ENCODE results near the gene DNAJB11. TPM values are rescaled to one million over a fixed set of nuclear protein-coding genes. Genes with fewer than 3 reads are reported as not detected.

The DNAJB11 gene
- total RNA-seq, 1 donor from 2014 or later = 24.5 TPM

- Histone ChIP-seq H3K9me3 (ENCODE audit: control insufficient read depth in 3 of 3, low read length in 3 of 3) (no peaks in the 10 kb centered on the region), H3K27me3 (ENCODE audit: control insufficient read depth in 3 of 3, insufficient read depth in 3 of 3, low read length in 3 of 3) (no peaks in the 10 kb centered on the region), H3K4me1 (ENCODE audit: control insufficient read depth in 3 of 3, insufficient read depth in 3 of 3, low read length in 3 of 3) (no peaks in the 10 kb centered on the region), H3K36me3 (ENCODE audit: control insufficient read depth in 3 of 3, insufficient read depth in 3 of 3, low read length in 3 of 3) (no peaks in the 10 kb centered on the region), H3K9ac (ENCODE audit: low read depth in 1 of 3, low read length in 3 of 3) (no peak overlapping the region), H3K4me3 (ENCODE audit: low read length in 3 of 3) (no peak overlapping the region), H3K27ac (ENCODE audit: low read depth, low read length) (no peak overlapping the region)
Observed at GRCh38 chr3:186592682-186593081, 22.2 kb downstream of the DNAJB11 start.

- no peaks in the 10 kb centered on the region for H3K36me3 ChIP-seq (ENCODE audit: control insufficient read depth in 3 of 3, insufficient read depth in 3 of 3, low read length in 3 of 3)
- H3K4me1 ChIP-seq (ENCODE audit: control insufficient read depth in 3 of 3, insufficient read depth in 3 of 3, low read length in 3 of 3) = no peaks in the 10 kb centered on the region
- H3K27ac ChIP-seq (ENCODE audit: low read depth, low read length) = no peak overlapping the region
- H3K9ac ChIP-seq (ENCODE audit: low read depth in 1 of 3, low read length in 3 of 3) = no peak overlapping the region
- no peaks in the 10 kb centered on the region for H3K27me3 ChIP-seq (ENCODE audit: control insufficient read depth in 3 of 3, insufficient read depth in 3 of 3, low read length in 3 of 3)
- no peak overlapping the region for H3K4me3 ChIP-seq (ENCODE audit: low read length in 3 of 3)
- no peaks in the 10 kb centered on the region for H3K9me3 ChIP-seq (ENCODE audit: control insufficient read depth in 3 of 3, low read length in 3 of 3)
Observed at GRCh38 chr3:186593862-186594261, 23.3 kb downstream of the DNAJB11 start.

- no peaks in the 10 kb centered on the region for H3K4me1 ChIP-seq (ENCODE audit: control insufficient read depth in 3 of 3, insufficient read depth in 3 of 3, low read length in 3 of 3)
- no peak overlapping the region for H3K4me3 ChIP-seq (ENCODE audit: low read length in 3 of 3)
- H3K9ac ChIP-seq (ENCODE audit: low read depth in 1 of 3, low read length in 3 of 3) = no peak overlapping the region
Observed at GRCh38 chr3:186594591-186595113, 24.1 kb downstream of the DNAJB11 start.

GRCh38 chr3:186596568-186597287 lies 26.2 kb downstream of the DNAJB11 start:
- Histone ChIP-seq H3K27ac (ENCODE audit: low read depth, low read length) (no peak overlapping the region), H3K36me3 (ENCODE audit: control insufficient read depth in 3 of 3, insufficient read depth in 3 of 3, low read length in 3 of 3) (no peaks in the 10 kb centered on the region), H3K9me3 (ENCODE audit: control insufficient read depth in 3 of 3, low read length in 3 of 3) (no peaks in the 10 kb centered on the region), H3K9ac (ENCODE audit: low read depth in 1 of 3, low read length in 3 of 3) (no peak overlapping the region), H3K4me1 (ENCODE audit: control insufficient read depth in 3 of 3, insufficient read depth in 3 of 3, low read length in 3 of 3) (no peaks in the 10 kb centered on the region), H3K27me3 (ENCODE audit: control insufficient read depth in 3 of 3, insufficient read depth in 3 of 3, low read length in 3 of 3) (no peaks in the 10 kb centered on the region), H3K4me3 (ENCODE audit: low read length in 3 of 3) (no peak overlapping the region)

More at GRCh38 chr3:186594591-186595113, 24.1 kb downstream of the DNAJB11 start:
- Histone ChIP-seq H3K36me3 (ENCODE audit: control insufficient read depth in 3 of 3, insufficient read depth in 3 of 3, low read length in 3 of 3) (no peaks in the 10 kb centered on the region), H3K9me3 (ENCODE audit: control insufficient read depth in 3 of 3, low read length in 3 of 3) (no peaks in the 10 kb centered on the region), H3K27ac (ENCODE audit: low read depth, low read length) (no peak overlapping the region), H3K27me3 (ENCODE audit: control insufficient read depth in 3 of 3, insufficient read depth in 3 of 3, low read length in 3 of 3) (no peaks in the 10 kb centered on the region)

- Histone ChIP-seq H3K9me3 (ENCODE audit: control insufficient read depth in 3 of 3, low read length in 3 of 3) (no peaks in the 10 kb centered on the region), H3K4me1 (ENCODE audit: control insufficient read depth in 3 of 3, insufficient read depth in 3 of 3, low read length in 3 of 3) (no peaks in the 10 kb centered on the region), H3K27ac (ENCODE audit: low read depth, low read length) (no peak overlapping the region), H3K4me3 (ENCODE audit: low read length in 3 of 3) (no peak overlapping the region), H3K36me3 (ENCODE audit: control insufficient read depth in 3 of 3, insufficient read depth in 3 of 3, low read length in 3 of 3) (no peaks in the 10 kb centered on the region), H3K27me3 (ENCODE audit: control insufficient read depth in 3 of 3, insufficient read depth in 3 of 3, low read length in 3 of 3) (peaks cover 0 to 4% (median 0%) of the 10 kb centered on the region in 3 donors), H3K9ac (ENCODE audit: low read depth in 1 of 3, low read length in 3 of 3) (no peak overlapping the region)
Observed at GRCh38 chr3:186598108-186598784, 27.7 kb downstream of the DNAJB11 start.

GRCh38 chr3:186598794-186599141 lies 28.2 kb downstream of the DNAJB11 start:
- no peaks in the 10 kb centered on the region for H3K9me3 ChIP-seq (ENCODE audit: control insufficient read depth in 3 of 3, low read length in 3 of 3)
- H3K27ac ChIP-seq (ENCODE audit: low read depth, low read length) = no peak overlapping the region
- no peak overlapping the region for H3K9ac ChIP-seq (ENCODE audit: low read depth in 1 of 3, low read length in 3 of 3)
- no peak overlapping the region for H3K4me3 ChIP-seq (ENCODE audit: low read length in 3 of 3)
- no peaks in the 10 kb centered on the region for H3K4me1 ChIP-seq (ENCODE audit: control insufficient read depth in 3 of 3, insufficient read depth in 3 of 3, low read length in 3 of 3)
- no peaks in the 10 kb centered on the region for H3K36me3 ChIP-seq (ENCODE audit: control insufficient read depth in 3 of 3, insufficient read depth in 3 of 3, low read length in 3 of 3)
- H3K27me3 ChIP-seq (ENCODE audit: control insufficient read depth in 3 of 3, insufficient read depth in 3 of 3, low read length in 3 of 3) = peaks cover 0 to 4% (median 0%) of the 10 kb centered on the region in 3 donors

GRCh38 chr3:186599142-186599784 lies 28.7 kb downstream of the DNAJB11 start:
- no peaks in the 10 kb centered on the region for H3K36me3 ChIP-seq (ENCODE audit: control insufficient read depth in 3 of 3, insufficient read depth in 3 of 3, low read length in 3 of 3)
- no peak overlapping the region for H3K27ac ChIP-seq (ENCODE audit: low read depth, low read length)

GRCh38 chr3:186599785-186600166 lies 29.3 kb downstream of the DNAJB11 start:
- no peak overlapping the region for H3K27ac ChIP-seq (ENCODE audit: low read depth, low read length)
- H3K4me1 ChIP-seq (ENCODE audit: control insufficient read depth in 3 of 3, insufficient read depth in 3 of 3, low read length in 3 of 3) = no peaks in the 10 kb centered on the region

More at GRCh38 chr3:186599142-186599784, 28.7 kb downstream of the DNAJB11 start:
- Histone ChIP-seq H3K27me3 (ENCODE audit: control insufficient read depth in 3 of 3, insufficient read depth in 3 of 3, low read length in 3 of 3) (peaks cover 0 to 7% (median 0%) of the 10 kb centered on the region in 3 donors), H3K4me1 (ENCODE audit: control insufficient read depth in 3 of 3, insufficient read depth in 3 of 3, low read length in 3 of 3) (no peaks in the 10 kb centered on the region), H3K9ac (ENCODE audit: low read depth in 1 of 3, low read length in 3 of 3) (no peak overlapping the region), H3K9me3 (ENCODE audit: control insufficient read depth in 3 of 3, low read length in 3 of 3) (no peaks in the 10 kb centered on the region), H3K4me3 (ENCODE audit: low read length in 3 of 3) (no peak overlapping the region)

GRCh38 chr3:186600896-186601295 lies 30.4 kb downstream of the DNAJB11 start:
- Histone ChIP-seq H3K4me1 (ENCODE audit: control insufficient read depth in 3 of 3, insufficient read depth in 3 of 3, low read length in 3 of 3) (no peaks in the 10 kb centered on the region), H3K27ac (ENCODE audit: low read depth, low read length) (no peak overlapping the region), H3K36me3 (ENCODE audit: control insufficient read depth in 3 of 3, insufficient read depth in 3 of 3, low read length in 3 of 3) (no peaks in the 10 kb centered on the region), H3K9ac (ENCODE audit: low read depth in 1 of 3, low read length in 3 of 3) (no peak overlapping the region), H3K9me3 (ENCODE audit: control insufficient read depth in 3 of 3, low read length in 3 of 3) (no peaks in the 10 kb centered on the region), H3K4me3 (ENCODE audit: low read length in 3 of 3) (no peak overlapping the region), H3K27me3 (ENCODE audit: control insufficient read depth in 3 of 3, insufficient read depth in 3 of 3, low read length in 3 of 3) (peaks cover 0 to 10% (median 0%) of the 10 kb centered on the region in 3 donors)

More at GRCh38 chr3:186599785-186600166, 29.3 kb downstream of the DNAJB11 start:
- H3K4me3 ChIP-seq (ENCODE audit: low read length in 3 of 3) = no peak overlapping the region
- no peak overlapping the region for H3K9ac ChIP-seq (ENCODE audit: low read depth in 1 of 3, low read length in 3 of 3)
- H3K36me3 ChIP-seq (ENCODE audit: control insufficient read depth in 3 of 3, insufficient read depth in 3 of 3, low read length in 3 of 3) = no peaks in the 10 kb centered on the region
- peaks cover 0 to 9% (median 0%) of the 10 kb centered on the region in 3 donors for H3K27me3 ChIP-seq (ENCODE audit: control insufficient read depth in 3 of 3, insufficient read depth in 3 of 3, low read length in 3 of 3)
- no peaks in the 10 kb centered on the region for H3K9me3 ChIP-seq (ENCODE audit: control insufficient read depth in 3 of 3, low read length in 3 of 3)

- Histone ChIP-seq H3K27me3 (ENCODE audit: control insufficient read depth in 3 of 3, insufficient read depth in 3 of 3, low read length in 3 of 3) (peaks cover 0 to 10% (median 0%) of the 10 kb centered on the region in 3 donors), H3K4me3 (ENCODE audit: low read length in 3 of 3) (no peak overlapping the region), H3K9ac (ENCODE audit: low read depth in 1 of 3, low read length in 3 of 3) (no peak overlapping the region), H3K4me1 (ENCODE audit: control insufficient read depth in 3 of 3, insufficient read depth in 3 of 3, low read length in 3 of 3) (no peaks in the 10 kb centered on the region), H3K36me3 (ENCODE audit: control insufficient read depth in 3 of 3, insufficient read depth in 3 of 3, low read length in 3 of 3) (no peaks in the 10 kb centered on the region), H3K9me3 (ENCODE audit: control insufficient read depth in 3 of 3, low read length in 3 of 3) (no peaks in the 10 kb centered on the region), H3K27ac (ENCODE audit: low read depth, low read length) (no peak overlapping the region)
Observed at GRCh38 chr3:186603159-186603558, 32.6 kb downstream of the DNAJB11 start.
